ENCODE data around the gene KCNN3. TPM values are rescaled to one million over a fixed set of nuclear protein-coding genes. Genes with fewer than 3 reads are reported as not detected.

Gene KCNN3
- total and polyA plus RNA-seq, 2 donors (not counting 1 experiment from before 2014, with no cell fraction given): 0.17 to 0.82 TPM

GRCh38 chr1:154822717-154823116 is 47.4 kb downstream of the KCNN3 start:
- no peaks in the 10 kb centered on the region for H3K9me3 Mint-ChIP-seq (ENCODE audit: insufficient read depth)
- ChIA-PET CTCF (no interaction called here), POLR2A (no interaction called here)
- Histone ChIP-seq H3K4me2 (replicated peaks; ENCODE audit: low read depth, low read length, poor library complexity, severe bottlenecking) (no peak overlapping the region), H3K4me3 (ENCODE audit: control extremely low read depth in 1 of 5, extremely low read depth in 1 of 5, insufficient read depth in 1 of 5, low read depth in 2 of 5, low read length in 4 of 5) (no peak overlapping the region), H3K79me2 (ENCODE audit: control insufficient read depth, insufficient read depth, low read length) (no peaks in the 10 kb centered on the region), H3K27ac (ENCODE audit: low read length in 2 of 2) (no peak overlapping the region), H3K9me3 (ENCODE audit: control extremely low read depth in 1 of 3, control insufficient read depth in 2 of 3, insufficient read depth in 1 of 3, low read length in 2 of 3) (no peaks in the 10 kb centered on the region), H3K9ac (ENCODE audit: low read length) (no peak overlapping the region), H3K27me3 (replicated peaks in 1 of 4; ENCODE audit: control extremely low read depth in 1 of 4, control insufficient read depth in 3 of 4, insufficient read depth in 4 of 4, low read length in 3 of 4) (no peaks in the 10 kb centered on the region), H4K20me1 (ENCODE audit: control insufficient read depth, insufficient read depth, low read length, poor library complexity, severe bottlenecking) (no peaks in the 10 kb centered on the region), H3K4me1 (ENCODE audit: control insufficient read depth in 2 of 2, insufficient read depth in 2 of 2, low read length in 2 of 2) (peaks cover 4 to 23% of the 10 kb centered on the region in 2 donors), H3K36me3 (replicated peaks in 1 of 2; ENCODE audit: control extremely low read depth in 1 of 2, control insufficient read depth in 1 of 2, extremely low read depth in 1 of 2, insufficient read depth in 2 of 2, low read length in 1 of 2) (no peaks in the 10 kb centered on the region), H2AFZ (ENCODE audit: insufficient read depth, low read depth, low read length, poor library complexity, severe bottlenecking) (no peak overlapping the region)
- TF ChIP-seq CTCF (IDR thresholded peaks at IDR 0.05) (no peak), EZH2 (IDR thresholded peaks at IDR 0.05; ENCODE audit: borderline replicate concordance, insufficient read depth, low read depth, low read length, poor library complexity, severe bottlenecking) (no peak)
- no peak overlapping the region for H3K4me3 Mint-ChIP-seq
- no peak for ATAC-seq (ENCODE audit: low read depth)
- 100% methylated on average over 1 of the region's 6 CpGs for WGBS (ENCODE audit: insufficient coverage)
- no peaks in the 10 kb centered on the region for H3K27me3 Mint-ChIP-seq
- H3K4me1 Mint-ChIP-seq: peaks cover 12% of the 10 kb centered on the region
- H3K27ac Mint-ChIP-seq: no peak overlapping the region
- no peak for DNase-seq
- intact Hi-C loops (cut with micrococcal nuclease): no loop called here

GRCh38 chr1:154822233-154822632 is 47.8 kb downstream of the KCNN3 start:
- H3K4me1 Mint-ChIP-seq: peaks cover 12% of the 10 kb centered on the region
- Histone ChIP-seq H3K4me3 (ENCODE audit: control extremely low read depth in 1 of 5, extremely low read depth in 1 of 5, insufficient read depth in 1 of 5, low read depth in 2 of 5, low read length in 4 of 5) (no peak overlapping the region), H3K27ac (ENCODE audit: low read length in 2 of 2) (no peak overlapping the region), H3K36me3 (replicated peaks in 1 of 2; ENCODE audit: control extremely low read depth in 1 of 2, control insufficient read depth in 1 of 2, extremely low read depth in 1 of 2, insufficient read depth in 2 of 2, low read length in 1 of 2) (no peaks in the 10 kb centered on the region), H3K4me2 (replicated peaks; ENCODE audit: low read depth, low read length, poor library complexity, severe bottlenecking) (no peak overlapping the region), H4K20me1 (ENCODE audit: control insufficient read depth, insufficient read depth, low read length, poor library complexity, severe bottlenecking) (no peaks in the 10 kb centered on the region), H3K9ac (ENCODE audit: low read length) (no peak overlapping the region), H2AFZ (ENCODE audit: insufficient read depth, low read depth, low read length, poor library complexity, severe bottlenecking) (no peak overlapping the region), H3K79me2 (ENCODE audit: control insufficient read depth, insufficient read depth, low read length) (no peaks in the 10 kb centered on the region), H3K4me1 (ENCODE audit: control insufficient read depth in 2 of 2, insufficient read depth in 2 of 2, low read length in 2 of 2) (peaks cover 4 to 23% of the 10 kb centered on the region in 2 donors), H3K9me3 (ENCODE audit: control extremely low read depth in 1 of 3, control insufficient read depth in 2 of 3, insufficient read depth in 1 of 3, low read length in 2 of 3) (no peaks in the 10 kb centered on the region), H3K27me3 (replicated peaks in 1 of 4; ENCODE audit: control extremely low read depth in 1 of 4, control insufficient read depth in 3 of 4, insufficient read depth in 4 of 4, low read length in 3 of 4) (no peaks in the 10 kb centered on the region)
- TF ChIP-seq EZH2 (IDR thresholded peaks at IDR 0.05; ENCODE audit: borderline replicate concordance, insufficient read depth, low read depth, low read length, poor library complexity, severe bottlenecking) (no peak), CTCF (IDR thresholded peaks at IDR 0.05) (no peak)
- ATAC-seq (ENCODE audit: low read depth): no peak
- H3K27me3 Mint-ChIP-seq: no peaks in the 10 kb centered on the region
- no peak overlapping the region for H3K4me3 Mint-ChIP-seq
- no peak for DNase-seq
- ChIA-PET POLR2A (no interaction called here), CTCF (no interaction called here)
- no peaks in the 10 kb centered on the region for H3K9me3 Mint-ChIP-seq (ENCODE audit: insufficient read depth)
- 92% methylated on average over 6 of the region's 10 CpGs for WGBS (ENCODE audit: insufficient coverage)
- intact Hi-C loops (cut with micrococcal nuclease): no loop called here
- H3K27ac Mint-ChIP-seq: no peak overlapping the region

All from B cell (primary cell).